22Rv1 (cell line): ENCODE data around the gene POLA1.

Source experiments
- CTCF ChIP-seq: fragments of 450-650 bp; IDR thresholded peaks from 2 replicates; pipeline ENCODE4 v1.5.1; 2017; ENCODE audit warnings: mild to moderate bottlenecking
- ZFX ChIP-seq: fragments of 450-650 bp; IDR thresholded peaks from 2 replicates; pipeline ENCODE4 v1.6.1; 2017; ENCODE audit warnings: antibody characterized with exemption, borderline replicate concordance

- TF ChIP-seq CTCF (no peak), ZFX (no peak)
Observed at GRCh38 chrX:24658421-24658820, 35.3 kb upstream of the POLA1 start.
